Neuronal stem cell (in vitro differentiated cells): ENCODE measurements around the gene EYS.
"Not testable (repeated sequence)": the region's sequence is repeated elsewhere in the genome, so short reads cannot be mapped to it uniquely, and the experiment has no call there.

ENCODE experiments used
- DNase-seq: peaks from one replicate; pipeline ENCODE4 v3.0.0-alpha.2; 2013; ENCODE audit warnings: low spot score
- H2AFZ ChIP-seq: one replicate; pipeline ENCODE4 v1.6.1; 2013; ENCODE audit warnings: mild to moderate bottlenecking, low read length, inconsistent platforms
- H2AK5ac ChIP-seq: 2 replicates; pipeline ENCODE4 v1.6.1; 2013; ENCODE audit warnings: low read depth, mild to moderate bottlenecking, inconsistent platforms, low read length, moderate library complexity, mixed read lengths
- H2BK120ac ChIP-seq: 2 replicates; pipeline ENCODE4 v1.6.1; 2013; ENCODE audit warnings: low read depth, mild to moderate bottlenecking, inconsistent platforms, low read length, moderate library complexity, mixed read lengths
- H2BK12ac ChIP-seq: one replicate; pipeline ENCODE4 v1.6.1; 2013; ENCODE audit warnings: low read length, inconsistent platforms
- H2BK15ac ChIP-seq: 2 replicates; pipeline ENCODE4 v1.6.1; 2013; ENCODE audit warnings: mild to moderate bottlenecking, low read length, inconsistent platforms, mixed read lengths
- H2BK5ac ChIP-seq: one replicate; pipeline ENCODE4 v1.6.1; 2013; ENCODE audit warnings: inconsistent platforms, mild to moderate bottlenecking, low read length, moderate library complexity
- H3K14ac ChIP-seq: one replicate; pipeline ENCODE4 v1.6.1; 2013; ENCODE audit warnings: low read length, inconsistent platforms
- H3K18ac ChIP-seq: 2 replicates; pipeline ENCODE4 v1.6.1; 2013; ENCODE audit warnings: low read length, inconsistent platforms
- H3K23ac ChIP-seq: 2 replicates; pipeline ENCODE4 v1.6.1; 2013; ENCODE audit warnings: low read depth, mild to moderate bottlenecking, mixed read lengths, low read length, inconsistent platforms; ENCODE audit not compliant: poor library complexity
- H3K27ac ChIP-seq: replicated peaks from 3 replicates; pipeline ENCODE4 v1.5.1; 2013; ENCODE audit warnings: low read length, inconsistent platforms
- H3K27me3 ChIP-seq, 3 experiments: 2 replicates each; pipeline ENCODE4 v1.6.1; 2013; ENCODE audit warnings: low read length in 3 of 3, mild to moderate bottlenecking in 2 of 3, inconsistent platforms in 1 of 3, low read depth in 1 of 3, mixed read lengths in 1 of 3, moderate library complexity in 1 of 3; ENCODE audit not compliant: control insufficient read depth in 3 of 3, insufficient read depth in 3 of 3
- H3K36me3 ChIP-seq, 2 donors: replicated peaks in 1 of 2; 2 replicates each; pipeline ENCODE4 v1.6.1; 2013; ENCODE audit warnings: low read length in 2 of 2; ENCODE audit not compliant: control insufficient read depth in 2 of 2, insufficient read depth in 2 of 2
- H3K4ac ChIP-seq: 2 replicates; pipeline ENCODE4 v1.6.1; 2013; ENCODE audit warnings: inconsistent platforms, mild to moderate bottlenecking, low read length, moderate library complexity
- H3K4me1 ChIP-seq, 2 donors: 1 replicate in 1 of 2; 2 replicates in 1 of 2; pipeline ENCODE4 v1.6.1; 2013; ENCODE audit warnings: low read length in 2 of 2, low read depth in 1 of 2; ENCODE audit not compliant: control insufficient read depth in 2 of 2, insufficient read depth in 1 of 2
- H3K4me2 ChIP-seq: one replicate; pipeline ENCODE4 v1.6.1; 2013; ENCODE audit warnings: mild to moderate bottlenecking, low read length, inconsistent platforms; ENCODE audit not compliant: insufficient read depth, poor library complexity, severe bottlenecking
- H3K4me3 ChIP-seq, 2 donors: 2 replicates each; pipeline ENCODE4 v1.5.1; 2013; ENCODE audit warnings: low read length in 2 of 2, mild to moderate bottlenecking in 2 of 2, inconsistent platforms in 1 of 2, moderate library complexity in 1 of 2
- H3K79me1 ChIP-seq: one replicate; pipeline ENCODE4 v1.6.1; 2013; ENCODE audit warnings: low read depth, mild to moderate bottlenecking, inconsistent platforms, low read length, moderate library complexity
- H3K9ac ChIP-seq: one replicate; pipeline ENCODE4 v1.6.1; 2013; ENCODE audit warnings: mild to moderate bottlenecking, low read depth, low read length, inconsistent platforms; ENCODE audit not compliant: poor library complexity
- H3K9me3 ChIP-seq, 2 donors: replicated peaks in 1 of 2; 2 replicates each; pipeline versions ENCODE3 to v1.6.1; 2013; ENCODE audit warnings: low read length in 2 of 2, mild to moderate bottlenecking in 2 of 2, inconsistent platforms in 1 of 2, low read depth in 1 of 2, mixed read lengths in 1 of 2, moderate library complexity in 1 of 2; ENCODE audit not compliant: control insufficient read depth in 2 of 2, insufficient read depth in 1 of 2
- H4K8ac ChIP-seq: one replicate; pipeline ENCODE4 v1.6.1; 2013; ENCODE audit warnings: low read depth, mild to moderate bottlenecking, inconsistent platforms, low read length, moderate library complexity
- H4K91ac ChIP-seq: one replicate; pipeline ENCODE4 v1.6.1; 2013; ENCODE audit warnings: low read length, low read depth, mild to moderate bottlenecking, inconsistent platforms; ENCODE audit not compliant: poor library complexity
- WGBS, 2 donors: extraction: QIAGEN DNeasy Blood & Tissue Kit; methylation state at CpG; one replicate each; pipeline ENCODE4 v1.1.7; 2013; ENCODE audit warnings: missing lambda C conversion rate in 2 of 2, mixed read lengths in 1 of 2; ENCODE audit not compliant: insufficient read length in 2 of 2, insufficient replicate concordance in 1 of 2; ENCODE audit errors: extremely low coverage in 2 of 2; 5-methylcytosine and 5-hydroxymethylcytosine counted together

Gene EYS

DNA sequence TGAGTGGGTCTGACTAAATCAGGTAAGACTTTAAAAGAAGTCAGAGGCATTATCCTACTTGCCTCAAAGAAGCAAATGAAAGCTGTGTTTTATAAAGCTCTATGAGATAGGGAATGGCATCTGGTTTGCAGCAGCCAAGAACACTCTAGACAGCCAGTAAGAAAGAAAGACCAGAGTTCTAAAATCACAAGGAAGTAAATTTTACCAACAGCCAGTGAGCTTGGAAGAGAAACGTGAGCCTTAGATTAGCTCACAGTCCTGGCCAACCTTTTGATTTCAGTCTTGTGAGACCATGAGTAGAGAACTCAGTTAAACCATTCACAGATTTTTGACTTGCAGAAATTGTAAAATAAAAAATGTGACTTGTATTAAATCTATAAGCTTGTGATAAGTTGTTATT lies 693.0 kb downstream of the EYS start:
- Histone ChIP-seq H3K9me3 (no peaks in the 10 kb centered on the region), H3K18ac (no peak overlapping the region), H3K23ac (no peak overlapping the region), H2BK120ac (no peak overlapping the region), H2AFZ (no peak overlapping the region), H4K8ac (no peak overlapping the region), H3K9ac (no peak overlapping the region), H2BK15ac (no peak overlapping the region), H3K27me3 (no peaks in the 10 kb centered on the region), H3K79me1 (no peaks in the 10 kb centered on the region), H3K4ac (no peak overlapping the region), H4K91ac (no peak overlapping the region), H3K14ac (no peak overlapping the region), H2AK5ac (no peak overlapping the region), H2BK5ac (no peak overlapping the region), H2BK12ac (no peak overlapping the region), H3K27ac (no peak overlapping the region), H3K36me3 (no peaks in the 10 kb centered on the region), H3K4me2 (no peak overlapping the region), H3K4me3 (no peak overlapping the region), H3K4me1 (no peaks in the 10 kb centered on the region)
- DNase-seq = no peak
- WGBS, 2 donors = no CpG with 5 or more reads among the region's 1 CpG

GRCh38 chr6:65006788-65007187 lies 700.2 kb downstream of the EYS start:
- no peak overlapping the region for H4K8ac ChIP-seq
- H3K27ac ChIP-seq = no peak overlapping the region
- H3K23ac ChIP-seq = no peak overlapping the region
- no peak overlapping the region for H3K4me3 ChIP-seq
- no CpG with 5 or more reads among the region's 2 CpGs for WGBS, 2 donors
- no peak overlapping the region for H3K4me2 ChIP-seq
- H2BK12ac ChIP-seq = no peak overlapping the region
- H3K14ac ChIP-seq = no peak overlapping the region
- no peaks in the 10 kb centered on the region for H3K4me1 ChIP-seq
- H3K18ac ChIP-seq = no peak overlapping the region
- no peak overlapping the region for H3K4ac ChIP-seq
- H3K9me3 ChIP-seq = no peaks in the 10 kb centered on the region
- no peak overlapping the region for H2AK5ac ChIP-seq
- no peak overlapping the region for H2AFZ ChIP-seq
- no peaks in the 10 kb centered on the region for H3K27me3 ChIP-seq
- no peaks in the 10 kb centered on the region for H3K36me3 ChIP-seq
- no peaks in the 10 kb centered on the region for H3K79me1 ChIP-seq
- H2BK15ac ChIP-seq = no peak overlapping the region
- DNase-seq = no peak
- no peak overlapping the region for H3K9ac ChIP-seq
- H2BK120ac ChIP-seq = no peak overlapping the region
- no peak overlapping the region for H4K91ac ChIP-seq
- no peak overlapping the region for H2BK5ac ChIP-seq

- no peak overlapping the region for H2BK12ac ChIP-seq
- no peak overlapping the region for H3K9ac ChIP-seq
- no peak overlapping the region for H3K4ac ChIP-seq
- H3K23ac ChIP-seq = no peak overlapping the region
- H2BK120ac ChIP-seq = no peak overlapping the region
- no peak overlapping the region for H3K14ac ChIP-seq
- H3K36me3 ChIP-seq = no peaks in the 10 kb centered on the region
- H3K4me2 ChIP-seq = no peak overlapping the region
- H3K9me3 ChIP-seq = no peaks in the 10 kb centered on the region
- H2AK5ac ChIP-seq = no peak overlapping the region
- no peaks in the 10 kb centered on the region for H3K4me1 ChIP-seq
- H4K8ac ChIP-seq = no peak overlapping the region
- DNase-seq = no peak
- H3K79me1 ChIP-seq = no peaks in the 10 kb centered on the region
- no peak overlapping the region for H2AFZ ChIP-seq
- H4K91ac ChIP-seq = no peak overlapping the region
- no CpG with 5 or more reads among the region's 4 CpGs for WGBS, 2 donors
- H3K27me3 ChIP-seq = no peaks in the 10 kb centered on the region
- H3K4me3 ChIP-seq = no peak overlapping the region
- no peak overlapping the region for H3K27ac ChIP-seq
- no peak overlapping the region for H2BK5ac ChIP-seq
- H3K18ac ChIP-seq = no peak overlapping the region
- no peak overlapping the region for H2BK15ac ChIP-seq
These were observed 702.7 kb downstream of the EYS start for GRCh38 chr6:65004283-65004682.

DNA sequence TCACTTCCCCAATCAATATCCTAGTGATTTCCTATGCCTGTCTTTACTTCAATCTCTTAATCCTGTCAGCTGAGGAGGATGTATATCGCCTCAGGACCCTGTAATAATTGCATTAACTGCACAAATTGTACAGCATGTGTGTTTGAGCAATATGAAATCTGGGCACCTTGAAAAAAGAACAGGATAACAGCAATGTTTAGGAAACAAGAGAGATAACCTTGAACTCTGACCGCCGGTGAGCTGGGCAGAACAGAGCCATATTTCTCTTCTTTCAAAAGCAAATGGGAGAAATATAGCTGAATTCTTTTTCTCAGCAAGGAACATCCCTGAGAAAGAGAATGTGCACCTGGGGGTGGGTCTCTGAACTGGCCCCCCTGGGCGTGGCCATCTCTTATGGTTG lies 704.1 kb downstream of the EYS start:
- not testable (repeated sequence) for H3K79me1 ChIP-seq, H2BK120ac ChIP-seq, H2BK12ac ChIP-seq, H2BK15ac ChIP-seq, H3K27ac ChIP-seq, H3K9ac ChIP-seq, H2AFZ ChIP-seq, H3K4me1 ChIP-seq, H2BK5ac ChIP-seq, H3K4ac ChIP-seq, DNase-seq, H4K8ac ChIP-seq, H3K9me3 ChIP-seq, H3K27me3 ChIP-seq, H4K91ac ChIP-seq, H3K36me3 ChIP-seq, H3K23ac ChIP-seq, H3K4me3 ChIP-seq, H2AK5ac ChIP-seq, H3K14ac ChIP-seq, H3K4me2 ChIP-seq, H3K18ac ChIP-seq
- WGBS, 2 donors = no CpG with 5 or more reads among the region's 4 CpGs
